Naive thymus-derived CD4-positive, alpha-beta T cell (primary cell): ENCODE results near the gene AGL. TPM values are rescaled to one million over a fixed set of nuclear protein-coding genes. Genes with fewer than 3 reads are reported as not detected.
"Not testable (repeated sequence)": the region's sequence is repeated elsewhere in the genome, so short reads cannot be mapped to it uniquely, and the experiment has no call there.

Experiments
- ATAC-seq: fragments of 150-1000 bp; cut with Tn5 transposase; 2 replicates; pipeline ENCODE4 v1.10.0; 2021; ENCODE audit warnings: mild to moderate bottlenecking, moderate library complexity
- CTCF ChIA-PET: fragments of 350-600 bp; sonication (Branson Sonifier 250); formaldehyde crosslinking; loops from one replicate; lab custom pipeline; 2021; ENCODE audit warnings: antibody characterized with exemption; lab: Charles Lee
- POLR2A ChIA-PET: fragments of 350-600 bp; sonication (Branson Sonifier 250); formaldehyde crosslinking; loops from one replicate; lab custom pipeline; 2021; ENCODE audit warnings: antibody characterized with exemption, inconsistent platforms; lab: Charles Lee
- DNase-seq, 9 donors: peaks; one replicate each; pipeline versions ENCODE4 v3.0.0 to v3.0.0-alpha.2; 2020 to 2022; ENCODE audit warnings: mixed read lengths in 1 of 9
- H3K27ac ChIP-seq: one replicate; pipeline ENCODE4 v1.7.0; 2013; ENCODE audit warnings: mild to moderate bottlenecking, low read depth, low read length, moderate library complexity
- H3K27me3 ChIP-seq, 2 donors: one replicate each; pipeline ENCODE4 v1.7.0; 2013; ENCODE audit warnings: low read length in 2 of 2, mild to moderate bottlenecking in 2 of 2, moderate library complexity in 2 of 2; ENCODE audit not compliant: control insufficient read depth in 2 of 2, insufficient read depth in 2 of 2
- H3K36me3 ChIP-seq, 3 experiments: 1 replicate in 2 of 3; 2 replicates in 1 of 3; pipeline ENCODE4 v1.7.0; 2013; ENCODE audit warnings: low read length in 3 of 3, mild to moderate bottlenecking in 3 of 3, moderate library complexity in 1 of 3; ENCODE audit not compliant: insufficient read depth in 3 of 3, control insufficient read depth in 2 of 3
- H3K4me1 ChIP-seq, 2 donors: one replicate each; pipeline ENCODE4 v1.7.0; 2013; ENCODE audit warnings: low read length in 2 of 2, mild to moderate bottlenecking in 2 of 2, moderate library complexity in 1 of 2; ENCODE audit not compliant: control insufficient read depth in 2 of 2, insufficient read depth in 2 of 2
- H3K4me3 ChIP-seq: 2 replicates; pipeline ENCODE4 v1.7.0; 2013; ENCODE audit warnings: mild to moderate bottlenecking, low read length
- H3K9me3 ChIP-seq, 3 experiments: 1 replicate in 2 of 3; 2 replicates in 1 of 3; pipeline ENCODE4 v1.7.0; 2013; ENCODE audit warnings: low read length in 3 of 3; ENCODE audit not compliant: control insufficient read depth in 2 of 3
- H3K27ac Mint-ChIP-seq, 9 donors: one replicate each; pipeline ENCODE4 v1.8.0; 2020 to 2022; ENCODE audit warnings: mixed read lengths in 9 of 9, mild to moderate bottlenecking in 8 of 9, moderate library complexity in 5 of 9, inconsistent platforms in 2 of 9
- H3K27me3 Mint-ChIP-seq, 5 donors: one replicate each; pipeline ENCODE4 v1.8.0; 2021 to 2022; ENCODE audit warnings: mixed read lengths in 5 of 5, mild to moderate bottlenecking in 1 of 5
- H3K36me3 Mint-ChIP-seq, 5 donors: one replicate each; pipeline ENCODE4 v1.8.0; 2020 to 2022; ENCODE audit warnings: mixed read lengths in 5 of 5, mild to moderate bottlenecking in 3 of 5, inconsistent platforms in 1 of 5
- H3K4me1 Mint-ChIP-seq, 7 donors: one replicate each; pipeline ENCODE4 v1.8.0; 2020 to 2022; ENCODE audit warnings: mixed read lengths in 7 of 7, mild to moderate bottlenecking in 3 of 7, inconsistent platforms in 1 of 7
- H3K4me3 Mint-ChIP-seq, 10 donors: one replicate each; pipeline ENCODE4 v1.8.0; 2020 to 2022; ENCODE audit warnings: mild to moderate bottlenecking in 10 of 10, mixed read lengths in 10 of 10, moderate library complexity in 6 of 10, inconsistent platforms in 2 of 10
- H3K9me3 Mint-ChIP-seq, 11 donors: one replicate each; pipeline ENCODE4 v1.8.0; 2020 to 2022; ENCODE audit warnings: mixed read lengths in 11 of 11, mild to moderate bottlenecking in 4 of 11, inconsistent platforms in 1 of 11, moderate library complexity in 1 of 11
- intact Hi-C, 2 donors: fragments of 100-400 bp; cut with micrococcal nuclease; formaldehyde crosslinking; loops; one replicate each; pipeline ENCODE4 v1.15.1; 2023
- polyA plus RNA-seq, 2 donors: library from polyadenylated mRNA; unstranded; fragments of 300-500 nt; fragmentation: Illumina TruSeq; gene quantifications; one replicate each; pipeline ENCODE4 v1.2.3, GENCODE V29; 2021
- total RNA-seq, 6 experiments: library from RNA in 5 of 6; stranded (reverse) in 5 of 6; gene quantifications; 1 replicate in 5 of 6; 2 replicates in 1 of 6; pipeline ENCODE4 v1.2.3 and lab custom pipeline; 2021 to 2026

AGL gene
- total and polyA plus RNA-seq, 7 experiments from 2014 or later, result 10.8 to 20.1 (median 12.5) TPM

GRCh38 chr1:99857041-99857440 lies 6.9 kb downstream of the AGL start:
- H3K4me1 ChIP-seq, POLR2A ChIA-PET, CTCF ChIA-PET, H3K9me3 Mint-ChIP-seq, ATAC-seq, H3K27ac ChIP-seq, H3K27me3 Mint-ChIP-seq, H3K27ac Mint-ChIP-seq, intact Hi-C loops, H3K4me3 Mint-ChIP-seq, H3K9me3 ChIP-seq, H3K27me3 ChIP-seq, H3K4me3 ChIP-seq, DNase-seq: not testable (repeated sequence)
- peaks cover 0 to 15% (median 3%) of the 10 kb centered on the region in 3 experiments for H3K36me3 ChIP-seq
- Mint-ChIP-seq H3K36me3 (peaks cover 9 to 45% (median 18%) of the 10 kb centered on the region in 5 donors), H3K4me1 (peaks cover 5 to 11% (median 10%) of the 10 kb centered on the region in 7 donors)

GRCh38 chr1:99858286-99858685 lies 8.1 kb downstream of the AGL start:
- H3K9me3 Mint-ChIP-seq, result peaks cover 0 to 2% (median 0%) of the 10 kb centered on the region in 11 donors
- POLR2A ChIA-PET, result interaction anchor here (0.8 kb wide), 1 partner anchor 16 kb away, joined by 3 read pairs; no protein-coding TSS in a partner anchor
- Histone ChIP-seq H3K4me1 (no peaks in the 10 kb centered on the region), H3K4me3 (no peak overlapping the region), H3K36me3 (peaks cover 0 to 23% (median 3%) of the 10 kb centered on the region in 3 experiments), H3K27me3 (no peaks in the 10 kb centered on the region), H3K9me3 (no peaks in the 10 kb centered on the region), H3K27ac (no peak overlapping the region)
- CTCF ChIA-PET, result no interaction called here
- no peaks in the 10 kb centered on the region for H3K27me3 Mint-ChIP-seq
- H3K27ac Mint-ChIP-seq, result no peak overlapping the region
- H3K4me1 Mint-ChIP-seq, result peaks cover under 1 to 2% (median 1%) of the 10 kb centered on the region in 7 donors
- ATAC-seq, result no peak
- H3K36me3 Mint-ChIP-seq, result peaks cover 5 to 51% (median 16%) of the 10 kb centered on the region in 5 donors
- H3K4me3 Mint-ChIP-seq, result no peak overlapping the region
- intact Hi-C loops, result no loop called here
- no peak for DNase-seq

GRCh38 chr1:99858881-99859280 lies 8.7 kb downstream of the AGL start:
- Histone ChIP-seq H3K4me1 (no peaks in the 10 kb centered on the region), H3K4me3 (no peak overlapping the region), H3K27ac (no peak overlapping the region), H3K9me3 (no peaks in the 10 kb centered on the region), H3K36me3 (peaks cover 0 to 21% (median 0%) of the 10 kb centered on the region in 3 experiments), H3K27me3 (no peaks in the 10 kb centered on the region)
- CTCF ChIA-PET, result interaction anchor here (0.6 kb wide), 1 partner anchor 589 kb away, joined by 6 read pairs; no protein-coding TSS in a partner anchor
- intact Hi-C loops, result no loop called here
- no peaks in the 10 kb centered on the region for H3K27me3 Mint-ChIP-seq
- no peak overlapping the region for H3K4me3 Mint-ChIP-seq
- H3K27ac Mint-ChIP-seq, result no peak overlapping the region
- no peak for DNase-seq
- H3K4me1 Mint-ChIP-seq, result peaks cover 0 to 2% (median 0%) of the 10 kb centered on the region in 7 donors
- POLR2A ChIA-PET, result interaction anchor here (0.6 to 0.8 kb wide), 2 partner anchors 16 to 129 kb away, joined by 3 to 4 read pairs; no protein-coding TSS in a partner anchor
- peaks cover 3 to 48% (median 14%) of the 10 kb centered on the region in 5 donors for H3K36me3 Mint-ChIP-seq
- no peak for ATAC-seq
- H3K9me3 Mint-ChIP-seq, result peaks cover 0 to 2% (median 0%) of the 10 kb centered on the region in 11 donors

GRCh38 chr1:99860703-99861102 lies 10.5 kb downstream of the AGL start:
- Histone ChIP-seq H3K4me1 (no peaks in the 10 kb centered on the region), H3K4me3 (no peak overlapping the region), H3K27me3 (no peaks in the 10 kb centered on the region), H3K9me3 (no peaks in the 10 kb centered on the region), H3K27ac (no peak overlapping the region), H3K36me3 (peaks cover 0 to 18% (median 0%) of the 10 kb centered on the region in 3 experiments)
- no peak for ATAC-seq
- Mint-ChIP-seq H3K27ac (peak overlapping the region in 1 of 9 donors; percentile 77), H3K9me3 (peaks cover 0 to 2% (median 0%) of the 10 kb centered on the region in 11 donors), H3K4me3 (no peak overlapping the region), H3K4me1 (no peaks in the 10 kb centered on the region), H3K36me3 (peaks cover 7 to 42% (median 20%) of the 10 kb centered on the region in 5 donors), H3K27me3 (no peaks in the 10 kb centered on the region)
- ChIA-PET POLR2A (interaction anchor here (1.4 kb wide), 1 partner anchor 10 kb away, joined by 3 read pairs; the partner anchor contains the start of gene AGL), CTCF (no interaction called here)
- intact Hi-C loops, result no loop called here
- no peak for DNase-seq

- no peaks in the 10 kb centered on the region for H3K27me3 Mint-ChIP-seq
- Histone ChIP-seq H3K27ac (no peak overlapping the region), H3K4me3 (no peak overlapping the region), H3K36me3 (peaks cover 0 to 14% (median 0%) of the 10 kb centered on the region in 3 experiments), H3K4me1 (no peaks in the 10 kb centered on the region), H3K27me3 (no peaks in the 10 kb centered on the region), H3K9me3 (no peaks in the 10 kb centered on the region)
- H3K4me1 Mint-ChIP-seq, result peaks cover 0 to 1% (median 0%) of the 10 kb centered on the region in 7 donors
- intact Hi-C loops, result no loop called here
- no peak for DNase-seq
- H3K27ac Mint-ChIP-seq, result peak overlapping the region in 1 of 9 donors; percentile 36
- no peak for ATAC-seq
- H3K4me3 Mint-ChIP-seq, result no peak overlapping the region
- no peaks in the 10 kb centered on the region for H3K9me3 Mint-ChIP-seq
- ChIA-PET CTCF (no interaction called here), POLR2A (no interaction called here)
- peaks cover 4 to 27% (median 9%) of the 10 kb centered on the region in 5 donors for H3K36me3 Mint-ChIP-seq
Measured at GRCh38 chr1:99867682-99868081, 17.5 kb downstream of the AGL start.

- H3K27ac ChIP-seq, result no peak overlapping the region
Measured at GRCh38 chr1:99869304-99869703, 19.1 kb downstream of the AGL start.

GRCh38 chr1:99869723-99870122 lies 19.6 kb downstream of the AGL start:
- peaks cover 0 to 1% (median 0%) of the 10 kb centered on the region in 7 donors for H3K4me1 Mint-ChIP-seq
- CTCF ChIA-PET, result no interaction called here

More at GRCh38 chr1:99869304-99869703, 19.1 kb downstream of the AGL start:
- POLR2A ChIA-PET, result no interaction called here
- H3K4me1 ChIP-seq, result no peaks in the 10 kb centered on the region
- CTCF ChIA-PET, result no interaction called here
- Mint-ChIP-seq H3K27me3 (no peaks in the 10 kb centered on the region), H3K36me3 (peaks cover 2 to 20% (median 10%) of the 10 kb centered on the region in 5 donors), H3K4me1 (peaks cover 0 to 1% (median 0%) of the 10 kb centered on the region in 7 donors), H3K27ac (no peak overlapping the region), H3K4me3 (no peak overlapping the region), H3K9me3 (no peaks in the 10 kb centered on the region)
- no peaks in the 10 kb centered on the region for H3K27me3 ChIP-seq
- H3K4me3 ChIP-seq, result no peak overlapping the region
- intact Hi-C loops, result no loop called here
- ATAC-seq (no peak), DNase-seq (no peak)
- no peaks in the 10 kb centered on the region for H3K9me3 ChIP-seq
- peaks cover 0 to 7% (median 0%) of the 10 kb centered on the region in 3 experiments for H3K36me3 ChIP-seq

More at GRCh38 chr1:99869723-99870122, 19.6 kb downstream of the AGL start:
- no peak overlapping the region for H3K27ac Mint-ChIP-seq
- no peaks in the 10 kb centered on the region for H3K9me3 ChIP-seq
- H3K4me3 Mint-ChIP-seq, result no peak overlapping the region
- no peaks in the 10 kb centered on the region for H3K27me3 ChIP-seq
- intact Hi-C loops, result no loop called here
- H3K4me3 ChIP-seq, result no peak overlapping the region
- no peak for DNase-seq
- H3K27ac ChIP-seq, result no peak overlapping the region
- no peaks in the 10 kb centered on the region for H3K4me1 ChIP-seq
- ATAC-seq, result no peak
- no peaks in the 10 kb centered on the region for H3K27me3 Mint-ChIP-seq
- peaks cover 0 to 16% (median 6%) of the 10 kb centered on the region in 5 donors for H3K36me3 Mint-ChIP-seq
- peaks cover 0 to 5% (median 0%) of the 10 kb centered on the region in 3 experiments for H3K36me3 ChIP-seq
- H3K9me3 Mint-ChIP-seq, result no peaks in the 10 kb centered on the region
- POLR2A ChIA-PET, result no interaction called here
